ENCODE results near the gene ANXA2R.

GRCh38 chr5:43043400-43043756, 3.3 kb upstream of the ANXA2R start:
- TF ChIP-seq KLF9 (CRISPR knock-in tag; IDR thresholded peaks at IDR 0.05; ENCODE audit: low read depth), result no peak
- no peak for TF ChIP-seq ASH2L (IDR thresholded peaks at IDR 0.05; ENCODE audit: insufficient read length, low read depth, low read length)
- TF ChIP-seq TRIM24 (CRISPR knock-in tag; IDR thresholded peaks at IDR 0.05), result no peak
- TF ChIP-seq CBX2 (IDR thresholded peaks at IDR 0.05; ENCODE audit: low read depth, low read length), result no peak
- TF ChIP-seq CBX2 (CRISPR knock-in tag; IDR thresholded peaks at IDR 0.05; ENCODE audit: low read depth), result no peak
- TF ChIP-seq SMAD1 (CRISPR knock-in tag; IDR thresholded peaks at IDR 0.05; ENCODE audit: borderline replicate concordance, low read depth), result no peak
